ENCODE data around the gene IGSF22. TPM values are rescaled to one million over a fixed set of nuclear protein-coding genes. Genes with fewer than 3 reads are reported as not detected.
"Not testable (repeated sequence)": the region's sequence is repeated elsewhere in the genome, so short reads cannot be mapped to it uniquely, and the experiment has no call there.

Gene IGSF22
- total RNA-seq, 1 experiment from 2014 or later = not detected

DNA sequence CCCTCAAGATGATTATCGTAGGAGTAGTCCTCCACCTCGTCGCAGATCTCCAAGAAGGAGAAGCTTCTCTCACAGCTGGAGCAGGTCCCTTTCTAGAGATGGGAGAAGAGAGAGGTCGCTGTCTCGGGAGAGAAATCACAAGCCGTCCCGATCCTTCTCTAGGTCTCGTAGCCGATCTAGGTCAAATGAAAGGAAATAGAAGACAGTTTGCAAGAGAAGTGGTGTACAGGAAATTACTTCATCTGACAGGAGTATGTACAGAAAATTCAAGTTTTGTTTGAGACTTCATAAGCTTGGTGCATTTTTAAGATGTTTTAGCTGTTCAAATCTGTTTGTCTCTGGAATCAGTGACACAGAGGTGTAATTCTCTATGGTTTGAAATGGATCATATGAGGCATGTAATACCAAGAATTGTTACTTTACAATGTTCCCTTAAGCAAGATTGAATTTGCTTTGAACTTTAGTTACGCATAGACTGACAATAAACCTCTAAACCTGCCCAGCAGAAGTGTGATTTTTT is 60.6 kb downstream of the IGSF22 start:
- H3K27ac ChIP-seq (ENCODE audit: low read depth, low read length); H3K4me3 ChIP-seq (replicated peaks in 1 of 2; ENCODE audit: low read depth in 1 of 2, low read length in 2 of 2); H3K4me2 ChIP-seq (ENCODE audit: low read length); POLR2A ChIA-PET; BruUV-seq (replicated peaks); H2AFZ ChIP-seq (ENCODE audit: low read depth, low read length, poor library complexity, severe bottlenecking); ATAC-seq; intact Hi-C loops (cut with micrococcal nuclease); H3K9me2 ChIP-seq (ENCODE audit: insufficient read depth); H3K9me3 ChIP-seq (ENCODE audit: control insufficient read depth in 1 of 2, insufficient read depth in 1 of 2, low read depth in 1 of 2, low read length in 2 of 2); H3K27me3 ChIP-seq (ENCODE audit: insufficient read depth, low read length); CTCF ChIA-PET; H3K36me3 ChIP-seq (ENCODE audit: control insufficient read depth in 1 of 2, insufficient read depth in 2 of 2, low read length in 2 of 2); H3K9ac ChIP-seq (ENCODE audit: low read length); RAD21 ChIA-PET (ENCODE audit: low non-redundant PET in 1 of 2, low total read pairs in 2 of 2, uncharacterized antibody in 2 of 2, unreplicated experiment in 2 of 2); DNase-seq (ENCODE audit: low read depth, low spot score); H4K20me1 ChIP-seq (ENCODE audit: insufficient read depth); H3K79me2 ChIP-seq (ENCODE audit: insufficient read depth, low read length): not testable (repeated sequence)
- peaks cover 14 to 22% of the 10 kb centered on the region in 2 experiments for H3K4me1 ChIP-seq (ENCODE audit: control insufficient read depth in 1 of 2, insufficient read depth in 2 of 2, low read length in 2 of 2)

DNA sequence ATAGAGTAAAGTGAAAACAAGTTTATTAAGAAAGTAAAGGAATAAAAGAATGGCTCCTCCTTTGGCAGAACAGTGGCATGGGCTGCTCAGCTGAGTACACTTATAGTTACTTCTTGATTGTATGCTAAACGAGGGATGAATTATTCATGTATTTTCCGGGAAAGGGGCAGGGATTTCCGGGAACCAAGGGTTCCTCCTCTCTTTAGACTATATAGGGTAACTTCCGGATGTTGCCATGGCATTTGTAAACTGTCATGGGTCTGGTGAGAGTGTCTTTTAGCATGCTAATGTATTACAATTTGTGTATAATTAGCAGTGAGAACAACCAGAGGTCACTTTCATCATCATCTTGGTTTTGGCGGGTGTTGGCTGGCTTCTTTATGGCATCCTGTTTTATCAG is 68.3 kb downstream of the IGSF22 start:
- Histone ChIP-seq H3K4me2 (ENCODE audit: low read length) (no peak overlapping the region), H3K4me1 (ENCODE audit: control insufficient read depth in 1 of 2, insufficient read depth in 2 of 2, low read length in 2 of 2) (no peaks in the 10 kb centered on the region), H3K36me3 (ENCODE audit: control insufficient read depth in 1 of 2, insufficient read depth in 2 of 2, low read length in 2 of 2) (no peaks in the 10 kb centered on the region), H4K20me1 (ENCODE audit: insufficient read depth) (no peaks in the 10 kb centered on the region), H3K9me3 (ENCODE audit: control insufficient read depth in 1 of 2, insufficient read depth in 1 of 2, low read depth in 1 of 2, low read length in 2 of 2) (no peaks in the 10 kb centered on the region), H3K79me2 (ENCODE audit: insufficient read depth, low read length) (no peaks in the 10 kb centered on the region), H3K9ac (ENCODE audit: low read length) (no peak overlapping the region), H2AFZ (ENCODE audit: low read depth, low read length, poor library complexity, severe bottlenecking) (no peak overlapping the region), H3K4me3 (replicated peaks in 1 of 2; ENCODE audit: low read depth in 1 of 2, low read length in 2 of 2) (no peak overlapping the region), H3K9me2 (ENCODE audit: insufficient read depth) (no peaks in the 10 kb centered on the region), H3K27ac (ENCODE audit: low read depth, low read length) (no peak overlapping the region), H3K27me3 (ENCODE audit: insufficient read depth, low read length) (no peaks in the 10 kb centered on the region)
- DNase-seq (ENCODE audit: low read depth, low spot score) (no peak), ATAC-seq (no peak)
- no TSS peak for BruUV-seq (replicated peaks)
- CTCF ChIA-PET = no interaction called here
- TF ChIP-seq JUND (IDR thresholded peaks at IDR 0.05) = no peak
- no peak for TF ChIP-seq FOSL1 (IDR thresholded peaks at IDR 0.05; ENCODE audit: low read depth)
- no peak for TF ChIP-seq POLR2AphosphoS5 (IDR thresholded peaks at IDR 0.05; ENCODE audit: low read depth, low read length)
- TF ChIP-seq EZH2 (IDR thresholded peaks at IDR 0.05) = no peak
- no peak for TF ChIP-seq ZFX (IDR thresholded peaks at IDR 0.05)
- no peak for TF ChIP-seq CBX3 (IDR thresholded peaks at IDR 0.05; ENCODE audit: low read depth)
- TF ChIP-seq, protein P1, sequence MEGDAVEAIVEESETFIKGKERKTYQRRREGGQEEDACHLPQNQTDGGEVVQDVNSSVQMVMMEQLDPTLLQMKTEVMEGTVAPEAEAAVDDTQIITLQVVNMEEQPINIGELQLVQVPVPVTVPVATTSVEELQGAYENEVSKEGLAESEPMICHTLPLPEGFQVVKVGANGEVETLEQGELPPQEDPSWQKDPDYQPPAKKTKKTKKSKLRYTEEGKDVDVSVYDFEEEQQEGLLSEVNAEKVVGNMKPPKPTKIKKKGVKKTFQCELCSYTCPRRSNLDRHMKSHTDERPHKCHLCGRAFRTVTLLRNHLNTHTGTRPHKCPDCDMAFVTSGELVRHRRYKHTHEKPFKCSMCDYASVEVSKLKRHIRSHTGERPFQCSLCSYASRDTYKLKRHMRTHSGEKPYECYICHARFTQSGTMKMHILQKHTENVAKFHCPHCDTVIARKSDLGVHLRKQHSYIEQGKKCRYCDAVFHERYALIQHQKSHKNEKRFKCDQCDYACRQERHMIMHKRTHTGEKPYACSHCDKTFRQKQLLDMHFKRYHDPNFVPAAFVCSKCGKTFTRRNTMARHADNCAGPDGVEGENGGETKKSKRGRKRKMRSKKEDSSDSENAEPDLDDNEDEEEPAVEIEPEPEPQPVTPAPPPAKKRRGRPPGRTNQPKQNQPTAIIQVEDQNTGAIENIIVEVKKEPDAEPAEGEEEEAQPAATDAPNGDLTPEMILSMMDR (IDR thresholded peaks at IDR 0.05 in 2 of 3, conservative IDR thresholded peaks at IDR 0.05 in 1 of 3; ENCODE audit: borderline replicate concordance in 1 of 3, insufficient read depth in 1 of 3, low read depth in 2 of 3, low read length in 2 of 3) = no peak
- no peak for TF ChIP-seq YY1 (IDR thresholded peaks at IDR 0.05; ENCODE audit: extremely low read depth, insufficient replicate concordance, low read depth, low read length)
- no peak for TF ChIP-seq EZH2phosphoT487 (IDR thresholded peaks at IDR 0.05; ENCODE audit: borderline replicate concordance)
- no peak for TF ChIP-seq CEBPB (IDR thresholded peaks at IDR 0.05; ENCODE audit: low read depth)
- no peak for TF ChIP-seq SP1 (IDR thresholded peaks at IDR 0.05; ENCODE audit: low read depth)
- TF ChIP-seq, protein P2, sequence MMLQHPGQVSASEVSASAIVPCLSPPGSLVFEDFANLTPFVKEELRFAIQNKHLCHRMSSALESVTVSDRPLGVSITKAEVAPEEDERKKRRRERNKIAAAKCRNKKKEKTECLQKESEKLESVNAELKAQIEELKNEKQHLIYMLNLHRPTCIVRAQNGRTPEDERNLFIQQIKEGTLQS (IDR thresholded peaks at IDR 0.05) = no peak
- TF ChIP-seq ELF1 (IDR thresholded peaks at IDR 0.05; ENCODE audit: borderline replicate concordance, low read depth) = no peak
- no peak for TF ChIP-seq TCF7L2 (IDR thresholded peaks at IDR 0.05; ENCODE audit: borderline replicate concordance, extremely low read depth, insufficient read depth, insufficient read length)
- no peak for TF ChIP-seq SIN3A (IDR thresholded peaks at IDR 0.05; ENCODE audit: low read depth)
- TF ChIP-seq EGR1 (IDR thresholded peaks at IDR 0.05; ENCODE audit: low read depth) = no peak
- TF ChIP-seq SRF (IDR thresholded peaks at IDR 0.05; ENCODE audit: low read depth) = no peak
- TF ChIP-seq, protein P3, sequence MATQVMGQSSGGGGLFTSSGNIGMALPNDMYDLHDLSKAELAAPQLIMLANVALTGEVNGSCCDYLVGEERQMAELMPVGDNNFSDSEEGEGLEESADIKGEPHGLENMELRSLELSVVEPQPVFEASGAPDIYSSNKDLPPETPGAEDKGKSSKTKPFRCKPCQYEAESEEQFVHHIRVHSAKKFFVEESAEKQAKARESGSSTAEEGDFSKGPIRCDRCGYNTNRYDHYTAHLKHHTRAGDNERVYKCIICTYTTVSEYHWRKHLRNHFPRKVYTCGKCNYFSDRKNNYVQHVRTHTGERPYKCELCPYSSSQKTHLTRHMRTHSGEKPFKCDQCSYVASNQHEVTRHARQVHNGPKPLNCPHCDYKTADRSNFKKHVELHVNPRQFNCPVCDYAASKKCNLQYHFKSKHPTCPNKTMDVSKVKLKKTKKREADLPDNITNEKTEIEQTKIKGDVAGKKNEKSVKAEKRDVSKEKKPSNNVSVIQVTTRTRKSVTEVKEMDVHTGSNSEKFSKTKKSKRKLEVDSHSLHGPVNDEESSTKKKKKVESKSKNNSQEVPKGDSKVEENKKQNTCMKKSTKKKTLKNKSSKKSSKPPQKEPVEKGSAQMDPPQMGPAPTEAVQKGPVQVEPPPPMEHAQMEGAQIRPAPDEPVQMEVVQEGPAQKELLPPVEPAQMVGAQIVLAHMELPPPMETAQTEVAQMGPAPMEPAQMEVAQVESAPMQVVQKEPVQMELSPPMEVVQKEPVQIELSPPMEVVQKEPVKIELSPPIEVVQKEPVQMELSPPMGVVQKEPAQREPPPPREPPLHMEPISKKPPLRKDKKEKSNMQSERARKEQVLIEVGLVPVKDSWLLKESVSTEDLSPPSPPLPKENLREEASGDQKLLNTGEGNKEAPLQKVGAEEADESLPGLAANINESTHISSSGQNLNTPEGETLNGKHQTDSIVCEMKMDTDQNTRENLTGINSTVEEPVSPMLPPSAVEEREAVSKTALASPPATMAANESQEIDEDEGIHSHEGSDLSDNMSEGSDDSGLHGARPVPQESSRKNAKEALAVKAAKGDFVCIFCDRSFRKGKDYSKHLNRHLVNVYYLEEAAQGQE (IDR thresholded peaks at IDR 0.05; ENCODE audit: low read depth) = no peak
- intact Hi-C loops (cut with micrococcal nuclease) = no loop called here
- POLR2A ChIA-PET = no interaction called here
- RAD21 ChIA-PET (ENCODE audit: low non-redundant PET in 1 of 2, low total read pairs in 2 of 2, uncharacterized antibody in 2 of 2, unreplicated experiment in 2 of 2) = no interaction called here

Data from HCT116 (cell line).